ENCODE results near the gene MAP4K3. TPM values are rescaled to one million over a fixed set of nuclear protein-coding genes. Genes with fewer than 3 reads are reported as not detected.

MAP4K3 gene
- total RNA-seq, 1 experiment from 2014 or later, result 21.4 TPM

DNA sequence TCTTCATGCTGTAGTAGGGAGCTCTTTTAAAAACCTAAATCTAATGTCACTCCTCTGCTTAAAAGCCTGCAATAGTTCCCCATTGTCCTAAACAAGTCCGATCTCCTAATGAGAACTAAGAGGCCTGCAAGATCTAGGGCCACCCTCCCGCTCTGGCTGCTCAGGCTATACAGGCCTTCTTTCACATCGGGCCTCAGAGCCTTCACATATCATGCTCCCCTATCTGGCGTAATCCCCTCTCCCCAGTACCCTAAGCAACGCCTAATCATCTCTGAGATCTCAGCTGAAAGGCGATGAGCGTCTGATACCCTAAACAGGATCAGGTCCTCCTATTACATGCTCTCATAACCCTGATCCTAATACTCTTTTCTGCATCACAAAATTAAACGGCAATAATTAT lies 1.9 kb downstream of the MAP4K3 start (continued):
- TF ChIP-seq ZBTB33 (IDR thresholded peaks at IDR 0.05; ENCODE audit: extremely low read depth, insufficient replicate concordance, low read length), result no peak

- no TSS peak for BruUV-seq (replicated peaks)
- TF ChIP-seq EZH2 (IDR thresholded peaks at IDR 0.05) (no peak), ZFX (IDR thresholded peaks at IDR 0.05) (no peak), EZH2phosphoT487 (IDR thresholded peaks at IDR 0.05; ENCODE audit: borderline replicate concordance) (no peak), ZNF274 (IDR thresholded peaks at IDR 0.05; ENCODE audit: low read depth, low read length) (no peak)
- H2AFZ ChIP-seq (ENCODE audit: low read depth, low read length, poor library complexity, severe bottlenecking), result no peak overlapping the region
- POLR2A ChIA-PET, result no interaction called here
- ATAC-seq (no peak), DNase-seq (ENCODE audit: low read depth, low spot score) (no peak)
- H3K9ac ChIP-seq (ENCODE audit: low read length), result no peak overlapping the region
- peaks cover 4% of the 10 kb centered on the region; the same call in 1 of the 2 replicates for H4K20me1 ChIP-seq (ENCODE audit: insufficient read depth)
- peaks cover 74% of the 10 kb centered on the region for H3K79me2 ChIP-seq (ENCODE audit: insufficient read depth, low read length)
- intact Hi-C loops (cut with micrococcal nuclease), result no loop called here
- CTCF ChIA-PET, result no interaction called here
- H3K9me3 ChIP-seq (ENCODE audit: control insufficient read depth in 1 of 2, insufficient read depth in 1 of 2, low read depth in 1 of 2, low read length in 2 of 2), result no peaks in the 10 kb centered on the region
- RAD21 ChIA-PET (ENCODE audit: low non-redundant PET in 1 of 2, low total read pairs in 2 of 2, uncharacterized antibody in 2 of 2, unreplicated experiment in 2 of 2), result no interaction called here
- H3K4me3 ChIP-seq (replicated peaks in 1 of 2; ENCODE audit: low read depth in 1 of 2, low read length in 2 of 2), result no peak overlapping the region
- peaks cover 14 to 26% of the 10 kb centered on the region in 2 experiments for H3K4me1 ChIP-seq (ENCODE audit: control insufficient read depth in 1 of 2, insufficient read depth in 2 of 2, low read length in 2 of 2)
- H3K4me2 ChIP-seq (ENCODE audit: low read length), result no peak overlapping the region
- no peaks in the 10 kb centered on the region; a peak in 1 of 4 replicates for H3K36me3 ChIP-seq (ENCODE audit: control insufficient read depth in 1 of 2, insufficient read depth in 2 of 2, low read length in 2 of 2)
- no peaks in the 10 kb centered on the region for H3K27me3 ChIP-seq (ENCODE audit: insufficient read depth, low read length)
- no peak overlapping the region for H3K27ac ChIP-seq (ENCODE audit: low read depth, low read length)
- H3K9me2 ChIP-seq (ENCODE audit: insufficient read depth), result no peaks in the 10 kb centered on the region
These were observed 2.7 kb downstream of the MAP4K3 start for GRCh38 chr2:39434233-39434897.
